Left lung (tissue), 10 donors: ENCODE data around the gene SKIC2. TPM values are rescaled to one million over a fixed set of nuclear protein-coding genes. Genes with fewer than 3 reads are reported as not detected.
"Not testable (repeated sequence)": the region's sequence is repeated elsewhere in the genome, so short reads cannot be mapped to it uniquely, and the experiment has no call there.

ENCODE experiments used
- ATAC-seq: fragments of 200-7000 bp; cut with Tn5 transposase; one replicate; pipeline ENCODE4 v1.9.1; 2020; ENCODE audit warnings: moderate library complexity
- DNase-seq, 4 donors: peaks; one replicate each; pipeline ENCODE4 v3.0.0-alpha.2; 2013 to 2020
- H3K27ac ChIP-seq, 2 donors: fragments of 200-600 bp; sonication (generic) in 1 of 2; one replicate each; pipeline versions ENCODE4 v1.5.0 to v1.8.0; 2020 to 2021
- H3K27me3 ChIP-seq, 2 donors: fragments of 200-600 bp; sonication (generic) in 1 of 2; one replicate each; pipeline versions ENCODE4 v1.5.0 to v1.8.0; 2020 to 2021
- H3K36me3 ChIP-seq, 2 donors: fragments of 200-600 bp; sonication (generic) in 1 of 2; one replicate each; pipeline versions ENCODE4 v1.5.0 to v1.8.0; 2020 to 2021
- H3K4me1 ChIP-seq, 2 donors: fragments of 200-600 bp; one replicate each; pipeline ENCODE4 v1.8.0; 2021
- H3K4me3 ChIP-seq, 2 donors: fragments of 200-600 bp; sonication (generic) in 1 of 2; one replicate each; pipeline versions ENCODE4 v1.5.0 to v1.8.0; 2020 to 2021; ENCODE audit warnings: mild to moderate bottlenecking in 1 of 2
- H3K9me3 ChIP-seq, 2 donors: fragments of 200-600 bp; sonication (generic) in 1 of 2; one replicate each; pipeline versions ENCODE4 v1.5.0 to v1.8.0; 2020 to 2021
- intact Hi-C, 2 donors: fragments of 100-400 bp; cut with DNase I; formaldehyde crosslinking; loops; one replicate each; pipeline versions ENCODE4 v1.11.2 to v1.14.2; 2022
- polyA plus RNA-seq, 6 donors: library from polyadenylated mRNA; unstranded; fragments of 120-200 nt; gene quantifications; one replicate each; pipeline ENCODE4 v1.2.1, GENCODE V29; 2013; ENCODE audit not compliant: insufficient read length in 6 of 6
- total RNA-seq, 2 donors: library from RNA; stranded (reverse); fragmentation: NEBNext Ultra II Directional; extraction: Animal tissue kit (Norgen Biotek cat#: 25700); gene quantifications; one replicate each; pipeline ENCODE4 v1.2.1, GENCODE V29; 2021
- TF ChIP-seq, protein P1 (sequence below), 2 donors: fragments of 200-600 bp; sonication (generic) in 1 of 2; IDR thresholded peaks; one replicate each; pipeline versions ENCODE4 v1.5.0 to v1.8.0; 2021; ENCODE audit warnings: antibody characterized with exemption in 2 of 2
- donor health status: DM: no; HTN: yes; CAD: no.
- donor health status: DM: no; HTN: no; CAD: no.

SKIC2 gene
- total and polyA plus RNA-seq, 8 donors, result 39.1 to 67.9 (median 44.7) TPM

DNA sequence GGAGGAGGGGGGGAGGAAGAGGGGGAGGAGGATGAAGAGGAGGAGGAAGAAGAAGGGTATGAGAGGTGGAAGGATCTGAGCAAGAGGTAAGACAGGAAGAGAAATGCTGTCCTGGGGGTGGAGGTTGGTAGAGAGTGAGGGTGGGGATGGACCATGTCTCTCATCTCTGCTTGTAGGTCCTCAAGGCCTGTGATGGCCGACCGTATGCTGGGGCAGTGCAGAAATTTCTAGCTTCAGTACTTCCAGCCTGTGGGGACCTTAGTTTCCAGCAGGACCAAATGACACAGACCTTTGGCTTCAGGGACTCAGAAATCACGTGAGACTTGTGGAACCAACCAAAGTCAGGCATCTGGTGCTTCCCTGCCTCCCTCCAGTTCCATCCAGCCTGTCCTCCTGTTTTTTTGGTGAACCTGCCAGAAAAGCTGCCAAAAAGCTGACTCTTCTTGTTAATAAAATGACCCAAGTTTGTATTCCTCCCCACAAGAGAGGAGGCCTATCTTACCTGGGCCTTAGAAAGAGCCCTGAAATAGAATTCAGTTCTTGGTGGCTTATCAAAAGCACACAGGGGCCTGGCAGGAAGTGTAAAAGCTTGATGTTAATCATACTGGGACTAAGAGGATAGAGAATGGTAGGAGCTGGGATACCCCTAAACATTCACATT lies 20.4 kb downstream of the SKIC2 start:
- H3K9me3 ChIP-seq, result no peaks in the 10 kb centered on the region
- intact Hi-C loops, result no loop called here
- H3K36me3 ChIP-seq, result peaks cover 0 to 14% of the 10 kb centered on the region in 2 donors
- no peak for ATAC-seq
- no peaks in the 10 kb centered on the region for H3K4me1 ChIP-seq
- H3K4me3 ChIP-seq, result no peak overlapping the region
- peak in 1 of 4 donors; percentile 1 for DNase-seq
- H3K27ac ChIP-seq, result no peak overlapping the region
- TF ChIP-seq, protein P1, sequence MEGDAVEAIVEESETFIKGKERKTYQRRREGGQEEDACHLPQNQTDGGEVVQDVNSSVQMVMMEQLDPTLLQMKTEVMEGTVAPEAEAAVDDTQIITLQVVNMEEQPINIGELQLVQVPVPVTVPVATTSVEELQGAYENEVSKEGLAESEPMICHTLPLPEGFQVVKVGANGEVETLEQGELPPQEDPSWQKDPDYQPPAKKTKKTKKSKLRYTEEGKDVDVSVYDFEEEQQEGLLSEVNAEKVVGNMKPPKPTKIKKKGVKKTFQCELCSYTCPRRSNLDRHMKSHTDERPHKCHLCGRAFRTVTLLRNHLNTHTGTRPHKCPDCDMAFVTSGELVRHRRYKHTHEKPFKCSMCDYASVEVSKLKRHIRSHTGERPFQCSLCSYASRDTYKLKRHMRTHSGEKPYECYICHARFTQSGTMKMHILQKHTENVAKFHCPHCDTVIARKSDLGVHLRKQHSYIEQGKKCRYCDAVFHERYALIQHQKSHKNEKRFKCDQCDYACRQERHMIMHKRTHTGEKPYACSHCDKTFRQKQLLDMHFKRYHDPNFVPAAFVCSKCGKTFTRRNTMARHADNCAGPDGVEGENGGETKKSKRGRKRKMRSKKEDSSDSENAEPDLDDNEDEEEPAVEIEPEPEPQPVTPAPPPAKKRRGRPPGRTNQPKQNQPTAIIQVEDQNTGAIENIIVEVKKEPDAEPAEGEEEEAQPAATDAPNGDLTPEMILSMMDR (IDR thresholded peaks at IDR 0.05), result no peak
- no peaks in the 10 kb centered on the region for H3K27me3 ChIP-seq

DNA sequence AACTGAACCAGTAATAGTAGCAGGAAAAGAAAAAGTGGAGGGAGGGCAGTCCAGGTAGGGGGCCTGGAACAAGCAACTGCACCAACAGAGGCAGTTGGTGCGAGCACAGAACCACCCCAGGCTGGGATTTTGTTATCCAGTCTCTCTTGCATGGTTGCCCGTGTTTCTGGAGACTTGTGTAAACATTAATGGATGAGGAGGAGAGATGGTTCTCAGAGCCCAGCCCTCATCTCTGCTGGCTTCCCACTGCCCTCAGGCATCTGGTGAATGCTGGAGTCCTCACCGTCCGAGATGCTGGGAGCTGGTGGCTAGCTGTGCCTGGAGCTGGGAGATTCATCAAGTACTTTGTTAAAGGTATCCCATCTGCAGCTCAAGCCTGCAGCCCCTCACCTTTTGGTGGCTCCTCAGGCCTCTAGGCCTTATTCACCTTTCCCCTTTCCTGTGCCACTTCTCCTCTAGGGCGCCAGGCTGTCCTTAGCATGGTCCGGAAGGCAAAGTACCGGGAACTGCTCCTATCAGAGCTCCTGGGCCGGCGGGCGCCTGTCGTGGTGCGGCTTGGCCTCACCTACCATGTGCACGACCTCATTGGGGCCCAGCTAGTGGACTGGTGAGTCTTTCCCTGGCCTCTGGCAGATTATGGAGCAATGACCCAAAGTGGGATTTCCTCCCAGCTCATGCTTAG lies 21.4 kb downstream of the SKIC2 start:
- H3K9me3 ChIP-seq, H3K27ac ChIP-seq, H3K4me1 ChIP-seq, intact Hi-C loops, H3K4me3 ChIP-seq, ATAC-seq, H3K27me3 ChIP-seq: not testable (repeated sequence)
- H3K36me3 ChIP-seq, result peaks cover 0 to 14% of the 10 kb centered on the region in 2 donors
- DNase-seq, result peak in 1 of 4 donors; percentile 63

DNA sequence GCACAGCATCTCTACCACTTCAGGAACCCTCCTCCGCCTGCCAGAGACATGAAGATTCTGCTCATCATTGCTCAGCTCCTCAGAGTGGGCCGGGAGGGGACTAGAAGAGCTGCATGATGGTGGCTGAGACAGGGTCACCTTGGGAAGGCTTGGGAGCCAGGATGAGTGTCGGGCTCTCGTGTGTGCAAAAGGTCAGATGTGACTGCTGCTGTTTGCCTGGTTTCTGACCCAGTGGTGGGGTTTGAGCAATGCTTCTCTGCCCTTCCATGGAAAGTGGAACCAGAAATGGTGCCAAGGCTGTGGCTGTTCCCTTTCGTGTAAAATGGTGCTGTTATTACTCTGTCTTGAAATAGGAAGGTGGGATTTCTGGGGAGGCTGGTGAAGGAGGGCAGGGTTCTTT lies 22.0 kb downstream of the SKIC2 start:
- not testable (repeated sequence) for ATAC-seq, H3K4me3 ChIP-seq

DNA sequence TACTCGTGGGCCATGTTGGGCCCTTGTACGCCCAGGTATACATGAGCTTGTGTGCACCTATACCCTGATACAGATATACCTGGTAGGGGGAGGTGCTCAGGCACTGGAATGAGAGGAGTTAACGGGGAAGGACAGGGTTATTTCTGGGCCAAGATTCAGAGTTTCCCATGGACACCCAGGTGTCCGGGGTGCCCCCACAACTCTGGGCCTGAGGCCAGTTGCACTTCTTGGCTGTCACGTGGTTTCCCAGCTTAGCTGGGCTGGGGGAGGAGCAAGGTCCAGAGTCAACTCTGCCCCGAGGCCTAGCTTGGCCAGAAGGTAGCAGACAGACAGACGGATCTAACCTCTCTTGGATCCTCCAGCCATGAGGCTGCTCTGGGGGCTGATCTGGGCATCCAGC lies 22.8 kb downstream of the SKIC2 start, which contains the start of gene C4A:
C4A (plus strand) TSS at position 314 of the 400 bp plus-strand sequence; CDS start at position 365, 51 bp downstream.
- H3K9me3 ChIP-seq, intact Hi-C loops, H3K4me1 ChIP-seq, H3K27me3 ChIP-seq, H3K27ac ChIP-seq, DNase-seq, H3K4me3 ChIP-seq: not testable (repeated sequence)
- peak; percentile 90 for ATAC-seq
- peaks cover 0 to 14% of the 10 kb centered on the region in 2 donors for H3K36me3 ChIP-seq

More for the DNA sequence above, 22.0 kb downstream of the SKIC2 start:
- DNase-seq, H3K4me1 ChIP-seq, intact Hi-C loops, H3K9me3 ChIP-seq, H3K27ac ChIP-seq, H3K27me3 ChIP-seq: not testable (repeated sequence)
- peaks cover 0 to 14% of the 10 kb centered on the region in 2 donors for H3K36me3 ChIP-seq

DNA sequence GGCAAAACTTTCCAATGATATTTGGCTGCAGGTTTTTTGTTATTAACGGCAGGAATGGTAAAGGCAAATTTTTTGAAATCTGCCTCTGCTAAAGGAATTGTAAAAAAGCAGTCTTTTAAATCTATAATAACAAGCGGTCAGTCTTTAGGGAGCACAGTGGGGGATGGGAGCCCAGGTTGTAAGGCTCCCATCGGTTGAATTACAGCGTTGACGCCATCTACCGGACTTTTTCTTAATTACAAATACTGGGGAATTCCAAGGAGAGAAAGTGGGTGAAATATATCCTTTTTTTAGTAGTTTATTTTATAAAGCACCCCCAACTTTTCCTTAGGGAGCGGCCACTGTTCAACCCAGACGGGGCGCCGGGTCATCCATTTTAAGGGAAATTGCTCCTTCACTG lies 30.4 kb downstream of the SKIC2 start:
- H3K27ac ChIP-seq, H3K4me1 ChIP-seq, H3K36me3 ChIP-seq, H3K4me3 ChIP-seq, H3K9me3 ChIP-seq, intact Hi-C loops, H3K27me3 ChIP-seq, DNase-seq: not testable (repeated sequence)
- peak; percentile 34 for ATAC-seq

DNA sequence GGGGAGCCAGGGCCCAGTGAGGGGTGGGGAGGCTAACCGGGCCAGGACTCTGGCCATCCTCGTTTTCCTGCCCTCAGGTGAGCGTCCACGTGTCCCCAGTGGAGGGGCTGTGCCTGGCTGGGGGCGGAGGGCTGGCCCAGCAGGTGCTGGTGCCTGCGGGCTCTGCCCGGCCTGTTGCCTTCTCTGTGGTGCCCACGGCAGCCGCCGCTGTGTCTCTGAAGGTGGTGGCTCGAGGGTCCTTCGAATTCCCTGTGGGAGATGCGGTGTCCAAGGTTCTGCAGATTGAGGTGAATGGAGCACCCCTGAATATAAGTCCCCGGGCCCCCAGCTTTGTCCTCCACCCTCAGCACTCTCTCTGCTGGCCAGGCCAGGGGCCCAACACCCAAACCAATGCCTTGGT lies 35.4 kb downstream of the SKIC2 start:
- H3K27ac ChIP-seq, H3K4me1 ChIP-seq, H3K36me3 ChIP-seq, H3K9me3 ChIP-seq, ATAC-seq, H3K27me3 ChIP-seq, intact Hi-C loops, H3K4me3 ChIP-seq: not testable (repeated sequence)
- DNase-seq, result peak in 1 of 4 donors; percentile 33

DNA sequence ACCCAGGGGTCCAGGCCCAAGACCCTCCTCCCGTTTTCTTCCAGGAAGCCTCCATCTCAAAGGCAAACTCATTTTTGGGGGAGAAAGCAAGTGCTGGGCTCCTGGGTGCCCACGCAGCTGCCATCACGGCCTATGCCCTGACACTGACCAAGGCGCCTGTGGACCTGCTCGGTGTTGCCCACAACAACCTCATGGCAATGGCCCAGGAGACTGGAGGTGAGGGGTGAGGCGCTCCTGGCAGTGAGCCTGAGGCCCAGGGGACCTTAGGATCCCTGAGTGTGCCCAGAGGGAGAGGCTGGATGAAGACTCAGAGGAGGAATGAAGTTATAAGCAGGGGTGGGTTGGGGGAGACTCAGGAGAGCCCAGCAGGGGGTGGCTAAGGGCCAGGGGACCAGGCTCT lies 37.4 kb downstream of the SKIC2 start:
- intact Hi-C loops, ATAC-seq: not testable (repeated sequence)

DNA sequence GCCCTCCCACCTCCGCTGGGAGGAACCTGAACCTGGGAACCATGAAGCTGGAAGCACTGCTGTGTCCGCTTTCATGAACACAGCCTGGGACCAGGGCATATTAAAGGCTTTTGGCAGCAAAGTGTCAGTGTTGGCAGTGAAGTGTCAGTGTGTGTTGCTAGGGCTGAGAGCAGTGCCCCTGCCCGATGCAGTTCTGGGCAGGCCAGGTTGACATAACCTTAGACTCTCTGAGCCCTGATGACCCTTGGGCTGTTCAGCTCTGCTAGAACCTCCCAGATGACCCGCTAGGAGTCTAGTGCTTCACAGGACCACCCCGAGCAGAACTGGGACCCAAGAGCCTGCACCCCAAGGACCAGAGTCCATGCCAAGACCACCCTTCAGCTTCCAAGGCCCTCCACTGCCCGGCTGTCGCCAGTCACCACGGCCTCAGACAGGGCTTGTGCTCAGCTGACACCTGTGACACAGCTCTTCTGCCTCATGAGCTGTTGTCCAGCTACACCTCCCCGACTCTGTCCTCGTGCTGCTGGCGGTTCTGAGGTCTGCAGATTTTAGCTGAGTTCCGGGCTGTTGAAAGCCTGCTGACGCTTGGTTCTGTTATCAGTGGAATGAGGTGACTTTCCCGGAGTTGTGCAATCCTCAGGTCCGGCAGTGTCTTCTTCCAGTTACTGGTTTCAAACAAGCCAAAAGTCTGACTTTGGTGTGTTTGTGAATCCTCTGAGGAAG lies 43.7 kb downstream of the SKIC2 start:
- DNase-seq, result not testable (repeated sequence)
- ATAC-seq, result peak; percentile 31

More for the DNA sequence above, 37.4 kb downstream of the SKIC2 start:
- H3K4me1 ChIP-seq, H3K27ac ChIP-seq, H3K4me3 ChIP-seq, H3K9me3 ChIP-seq, H3K36me3 ChIP-seq, H3K27me3 ChIP-seq: not testable (repeated sequence)
- peak in 1 of 4 donors; percentile 51 for DNase-seq

DNA sequence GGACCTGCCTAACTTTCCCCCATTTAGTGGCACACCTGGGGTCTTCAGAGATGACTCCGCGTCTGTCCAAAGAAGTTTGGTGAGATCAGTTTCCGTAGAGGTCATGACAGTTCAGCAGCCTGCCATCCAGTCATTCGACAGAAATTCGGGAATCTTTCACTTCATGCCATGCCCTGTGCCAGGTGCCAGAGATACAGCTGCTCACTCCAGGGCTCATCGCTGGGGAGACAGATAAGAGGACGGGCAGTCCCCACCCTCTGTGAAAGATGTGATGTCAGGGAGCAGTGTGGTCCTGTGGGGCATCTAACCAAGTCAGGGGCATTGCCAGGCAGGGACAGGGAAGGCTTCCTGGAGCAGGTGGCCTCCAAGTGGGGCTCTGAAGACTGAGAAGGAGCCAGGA lies 44.3 kb downstream of the SKIC2 start:
- intact Hi-C loops, H3K27ac ChIP-seq, H3K9me3 ChIP-seq, H3K27me3 ChIP-seq, DNase-seq, ATAC-seq, H3K4me1 ChIP-seq, H3K36me3 ChIP-seq, H3K4me3 ChIP-seq: not testable (repeated sequence)

More for the DNA sequence above, 43.7 kb downstream of the SKIC2 start:
- intact Hi-C loops, H3K4me3 ChIP-seq, H3K36me3 ChIP-seq, H3K27ac ChIP-seq, H3K9me3 ChIP-seq, H3K27me3 ChIP-seq, H3K4me1 ChIP-seq: not testable (repeated sequence)

DNA sequence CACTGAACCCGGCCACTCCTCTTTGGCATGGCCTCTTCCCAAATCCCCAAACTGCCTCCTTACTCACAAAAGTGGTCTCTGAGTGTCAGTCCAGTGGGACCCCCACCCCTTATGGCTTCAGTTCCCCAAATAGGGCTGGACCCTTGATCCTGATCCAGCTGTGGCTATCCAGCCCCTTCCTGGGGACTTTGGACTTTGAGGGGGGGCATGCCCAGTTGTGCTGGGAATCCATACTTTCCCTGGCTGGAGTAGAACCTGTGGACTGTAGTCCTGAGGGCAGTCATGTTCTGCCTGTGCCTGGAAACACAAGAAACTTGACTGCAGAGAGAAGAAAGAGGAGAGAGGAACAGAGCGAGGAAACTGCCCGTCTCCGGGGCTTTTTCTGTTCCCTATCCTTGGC lies 45.4 kb downstream of the SKIC2 start:
- H3K4me3 ChIP-seq, H3K36me3 ChIP-seq, ATAC-seq, H3K4me1 ChIP-seq, H3K27ac ChIP-seq, DNase-seq, H3K27me3 ChIP-seq, H3K9me3 ChIP-seq, intact Hi-C loops: not testable (repeated sequence)

DNA sequence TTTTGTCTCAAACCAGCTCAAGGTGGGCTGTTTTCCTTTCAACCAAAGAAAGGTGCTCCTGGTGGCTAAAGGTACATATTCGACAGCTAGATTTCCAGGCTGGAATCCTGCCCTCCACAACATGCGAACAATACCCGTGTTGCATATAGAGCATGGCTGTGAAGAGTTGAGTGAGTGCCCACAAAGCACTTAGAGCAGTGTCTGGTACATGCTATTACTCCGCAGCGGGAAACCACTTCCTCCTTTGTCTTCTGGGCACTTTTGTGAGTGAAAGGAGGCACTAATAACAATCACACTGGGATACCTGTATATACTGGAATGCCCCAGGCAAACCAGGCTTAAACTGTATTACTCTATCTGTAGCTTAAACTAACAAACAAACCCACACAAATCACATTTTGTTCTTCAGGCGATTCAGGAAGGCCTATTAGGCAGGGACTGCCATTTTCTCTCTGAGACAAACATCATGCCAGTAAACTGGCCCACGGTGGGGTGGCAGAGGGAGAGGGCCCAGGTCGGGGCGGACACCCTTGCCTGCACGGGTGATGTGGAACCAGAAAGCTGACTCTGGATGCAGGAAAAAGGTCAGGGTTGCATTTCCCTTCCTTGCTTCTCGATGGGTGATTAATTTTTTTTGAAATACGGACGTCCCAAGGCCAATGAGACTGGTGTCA lies 46.0 kb downstream of the SKIC2 start:
- DNase-seq, result peak in 1 of 4 donors; percentile 25
- H3K4me3 ChIP-seq, intact Hi-C loops, H3K27ac ChIP-seq, H3K9me3 ChIP-seq, H3K36me3 ChIP-seq, H3K4me1 ChIP-seq, H3K27me3 ChIP-seq: not testable (repeated sequence)
- peak; percentile 61 for ATAC-seq

DNA sequence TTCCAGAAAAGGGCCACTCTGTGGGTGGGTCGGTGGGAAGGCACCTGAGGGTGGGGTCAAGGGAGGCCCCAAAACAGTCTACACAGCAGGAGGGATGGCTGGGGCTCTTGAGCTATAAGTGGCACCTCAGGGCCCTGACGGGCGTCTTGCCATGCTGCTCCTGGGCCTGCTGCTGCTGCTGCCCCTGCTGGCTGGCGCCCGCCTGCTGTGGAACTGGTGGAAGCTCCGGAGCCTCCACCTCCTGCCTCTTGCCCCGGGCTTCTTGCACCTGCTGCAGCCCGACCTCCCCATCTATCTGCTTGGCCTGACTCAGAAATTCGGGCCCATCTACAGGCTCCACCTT lies 46.5 kb downstream of the SKIC2 start:
- H3K27me3 ChIP-seq, ATAC-seq, H3K4me1 ChIP-seq, H3K36me3 ChIP-seq, H3K27ac ChIP-seq, intact Hi-C loops, H3K9me3 ChIP-seq, H3K4me3 ChIP-seq: not testable (repeated sequence)
- DNase-seq, result peak in 1 of 4 donors; percentile 41
